Skin epidermis (tissue), 12 donors: Measurements from ENCODE around the gene UVSSA.

Source experiments
- H3K27ac ChIP-seq, 21 experiments: fragments of 200-600 bp; sonication (generic) in 11 of 21; one replicate each; pipeline ENCODE4 v1.5.0; 2020; ENCODE audit warnings: mild to moderate bottlenecking in 3 of 21, inconsistent platforms in 2 of 21, moderate library complexity in 2 of 21
- H3K4me3 ChIP-seq, 7 experiments: fragments of 200-600 bp; sonication (generic) in 2 of 7; one replicate each; pipeline ENCODE4 v1.5.0; 2020; ENCODE audit warnings: inconsistent platforms in 2 of 7, mild to moderate bottlenecking in 2 of 7, moderate library complexity in 1 of 7

The UVSSA gene

GRCh38 chr4:1401409-1402020 lies 54.5 kb downstream of the UVSSA start:
- Histone ChIP-seq H3K4me3 (no peak overlapping the region), H3K27ac (no peak overlapping the region)

- no peak overlapping the region for H3K4me3 ChIP-seq
- no peak overlapping the region for H3K27ac ChIP-seq
These were observed 55.1 kb downstream of the UVSSA start for GRCh38 chr4:1402021-1402515.

DNA sequence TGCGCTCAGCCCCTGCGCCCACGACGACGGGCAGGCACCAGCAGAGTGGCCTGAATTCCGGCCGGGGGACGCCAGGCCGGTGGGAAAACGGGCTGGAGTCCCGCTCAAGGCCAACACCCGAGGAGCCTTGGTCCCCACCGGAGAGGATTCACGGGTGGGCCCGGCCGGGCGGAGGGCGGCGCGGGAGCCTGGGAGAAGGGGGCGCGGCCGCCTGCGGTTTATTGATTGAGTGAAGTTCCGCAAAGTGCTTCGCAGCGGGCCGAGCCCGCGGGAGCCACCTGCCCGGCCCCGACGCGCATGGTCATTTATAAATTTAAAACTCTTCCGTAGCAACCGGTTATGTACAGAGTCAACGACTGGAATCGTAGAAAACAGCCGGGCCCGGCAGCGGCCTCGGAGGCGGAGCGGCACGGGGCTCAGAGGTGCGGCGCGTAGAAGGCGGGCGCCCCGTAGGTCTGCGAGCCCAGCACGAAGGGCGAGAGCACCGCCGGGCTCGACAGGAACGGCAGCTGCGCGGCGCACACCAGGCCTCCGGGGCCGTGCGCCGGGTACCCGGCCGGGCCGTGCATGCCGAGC lies 55.6 kb downstream of the UVSSA start:
- no peak overlapping the region for H3K27ac ChIP-seq

GRCh38 chr4:1403177-1403583 lies 56.2 kb downstream of the UVSSA start:
- Histone ChIP-seq H3K27ac (no peak overlapping the region), H3K4me3 (peak overlapping the region in 1 of 7 experiments; percentile 17)

More for the DNA sequence above, 55.6 kb downstream of the UVSSA start:
- H3K4me3 ChIP-seq: no peak overlapping the region

GRCh38 chr4:1403591-1404572 lies 56.9 kb downstream of the UVSSA start:
- peak overlapping the region in 1 of 7 experiments; percentile 17 for H3K4me3 ChIP-seq

GRCh38 chr4:1404573-1405253 lies 57.7 kb downstream of the UVSSA start:
- H3K27ac ChIP-seq: no peak overlapping the region
- H3K4me3 ChIP-seq: no peak overlapping the region

More at GRCh38 chr4:1403591-1404572, 56.9 kb downstream of the UVSSA start:
- H3K27ac ChIP-seq: no peak overlapping the region

GRCh38 chr4:1405254-1405635 lies 58.2 kb downstream of the UVSSA start:
- H3K4me3 ChIP-seq: no peak overlapping the region
- H3K27ac ChIP-seq: no peak overlapping the region

DNA sequence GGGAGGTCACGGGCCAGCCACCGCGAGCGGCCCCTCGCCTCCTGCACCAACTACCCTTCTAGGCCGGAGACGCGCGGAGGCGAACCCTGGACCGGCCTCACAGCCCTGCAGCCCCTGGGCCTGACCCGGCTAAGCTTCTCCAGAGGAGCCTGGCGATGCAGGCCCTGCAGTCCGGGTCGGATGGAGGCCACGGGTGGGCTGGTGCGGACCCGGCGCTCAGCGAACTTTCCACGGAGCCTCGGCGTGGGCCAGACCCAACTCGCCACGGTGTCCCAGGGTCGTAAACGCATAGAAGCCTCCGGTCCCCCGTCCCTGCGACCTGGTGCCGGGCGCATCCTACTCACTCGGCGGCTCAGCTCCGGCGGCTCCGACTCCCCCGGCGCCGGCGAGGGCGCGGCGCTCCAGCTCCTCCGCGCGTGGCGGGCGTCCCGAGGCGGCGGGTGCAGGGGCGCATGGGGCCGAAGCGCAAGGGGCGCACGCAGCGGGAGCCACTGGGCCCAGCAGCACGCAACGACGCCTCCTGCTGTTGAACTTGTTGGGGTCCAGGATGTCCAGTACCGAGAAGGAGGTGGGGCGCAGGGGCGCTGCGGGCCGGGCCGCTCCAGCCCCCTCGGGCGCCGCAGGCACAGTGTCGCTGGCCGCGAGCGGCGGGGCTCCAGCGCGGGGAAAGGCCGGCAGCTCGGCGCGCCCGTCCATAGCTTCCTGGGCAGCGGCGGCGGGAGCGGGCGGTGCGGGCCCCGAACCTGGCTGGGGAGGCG lies 58.8 kb downstream of the UVSSA start:
- Histone ChIP-seq H3K4me3 (no peak overlapping the region), H3K27ac (no peak overlapping the region)

GRCh38 chr4:1406394-1406980 lies 59.5 kb downstream of the UVSSA start, which contains the start of gene NKX1-1:
TSS of gene NKX1-1 (minus strand) at chr4:1406442. CDS start at chr4:1406442, 0 bp downstream.
- H3K4me3 ChIP-seq: no peak within 1 kb of the TSS
- no peak within 1 kb of the TSS for H3K27ac ChIP-seq

DNA sequence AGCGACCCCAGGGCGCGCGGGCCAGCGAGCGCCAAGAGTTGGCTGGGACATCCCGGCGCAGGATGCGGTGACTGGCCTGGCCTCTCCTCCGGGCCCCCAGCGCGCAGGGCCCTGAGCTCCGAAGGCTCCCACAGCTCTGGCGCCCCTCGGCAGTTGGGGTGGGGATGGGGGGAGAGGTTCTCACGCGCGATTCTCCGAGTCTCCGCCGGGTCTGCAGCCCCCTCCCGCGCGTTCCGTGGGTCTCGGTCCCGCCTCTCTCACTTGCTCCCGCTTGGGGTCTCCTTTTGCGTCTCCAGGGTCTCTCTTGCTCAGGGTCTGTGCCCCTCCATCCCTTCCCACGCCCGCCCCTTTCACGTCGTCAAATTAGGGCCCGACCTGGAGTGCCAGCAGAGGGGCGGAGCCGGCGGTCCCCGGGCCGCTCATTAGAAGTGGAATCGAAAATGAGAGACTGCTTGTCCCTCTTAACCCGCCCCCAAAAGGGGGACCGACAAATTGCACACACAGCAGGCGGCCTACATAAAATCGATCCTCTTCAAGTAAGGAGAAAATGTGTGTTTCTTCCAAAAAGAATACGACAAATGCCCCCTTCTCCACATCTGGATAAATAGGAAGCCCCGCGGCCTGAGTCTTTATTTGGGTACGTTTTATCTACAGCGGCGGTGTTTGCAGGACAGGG lies 60.1 kb downstream of the UVSSA start:
- H3K4me3 ChIP-seq: no peak overlapping the region
- no peak overlapping the region for H3K27ac ChIP-seq

GRCh38 chr4:1407657-1408333 lies 60.8 kb downstream of the UVSSA start:
- no peak overlapping the region for H3K27ac ChIP-seq

GRCh38 chr4:1408418-1408817 lies 61.4 kb downstream of the UVSSA start:
- Histone ChIP-seq H3K4me3 (no peak overlapping the region), H3K27ac (no peak overlapping the region)

More at GRCh38 chr4:1407657-1408333, 60.8 kb downstream of the UVSSA start:
- H3K4me3 ChIP-seq: no peak overlapping the region

DNA sequence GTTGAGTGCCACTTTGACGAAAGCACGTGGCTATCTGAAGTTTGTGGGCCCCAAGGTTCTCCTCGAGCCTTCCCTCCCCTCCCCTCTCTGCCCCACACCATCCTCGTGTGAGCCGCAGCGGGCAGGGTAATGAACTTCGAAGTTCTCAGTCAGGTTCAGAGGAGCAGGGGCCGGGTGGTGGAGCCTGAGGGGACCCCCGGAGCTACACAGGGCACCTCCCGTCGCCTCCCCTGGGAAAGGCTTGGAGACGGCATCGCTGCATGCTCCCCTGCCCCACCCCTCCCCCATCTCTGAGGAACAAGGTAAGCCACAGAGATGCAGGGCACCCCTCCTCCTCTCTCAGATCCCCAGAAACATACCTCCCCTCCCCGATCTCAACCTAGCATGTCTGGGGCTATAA lies 62.1 kb downstream of the UVSSA start:
- Histone ChIP-seq H3K27ac (no peak overlapping the region), H3K4me3 (no peak overlapping the region)

GRCh38 chr4:1409491-1410425 lies 62.8 kb downstream of the UVSSA start:
- H3K4me3 ChIP-seq: no peak overlapping the region

DNA sequence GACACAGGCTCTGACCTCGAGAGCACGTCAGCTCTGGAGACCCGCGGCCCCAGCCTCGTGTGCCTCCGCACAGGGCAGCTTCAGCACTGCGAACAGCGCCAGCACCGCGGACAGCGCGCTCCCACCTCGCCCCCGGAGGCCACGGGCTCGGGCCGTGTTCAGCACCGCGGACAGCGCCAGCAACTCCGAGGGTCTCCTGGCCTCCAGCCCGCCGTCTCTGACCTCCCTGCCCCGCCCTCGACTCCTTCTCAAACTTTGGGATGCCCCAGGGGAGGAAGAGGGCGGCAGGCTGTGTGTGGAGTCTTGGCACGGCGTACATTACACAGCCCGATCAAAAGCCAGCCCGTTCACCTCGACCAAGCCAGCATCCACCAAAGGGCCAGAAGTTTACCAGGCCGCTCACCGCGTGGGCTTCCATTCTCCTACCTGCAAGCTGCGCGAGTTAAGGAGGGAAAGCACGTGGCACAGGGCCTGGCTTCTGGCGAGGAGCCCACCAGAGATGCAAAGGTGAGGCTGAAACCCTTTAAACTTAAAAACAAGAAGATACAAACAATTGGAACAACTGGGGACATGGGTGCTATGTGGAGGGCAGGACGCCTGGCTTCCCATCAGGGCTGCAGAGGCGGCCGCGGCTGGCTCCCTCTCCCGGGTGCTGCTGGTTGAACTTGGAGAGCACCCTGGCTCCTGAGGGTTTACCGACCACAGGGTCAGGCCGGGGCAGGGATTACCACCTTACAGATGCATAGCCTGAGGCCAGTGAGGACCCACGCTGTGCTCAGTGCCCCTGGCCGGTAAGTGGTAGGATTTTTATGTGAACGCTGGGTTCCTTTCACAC lies 63.7 kb downstream of the UVSSA start:
- no peak overlapping the region for H3K4me3 ChIP-seq

More at GRCh38 chr4:1409491-1410425, 62.8 kb downstream of the UVSSA start:
- no peak overlapping the region for H3K27ac ChIP-seq

More for the DNA sequence above, 63.7 kb downstream of the UVSSA start:
- H3K27ac ChIP-seq: no peak overlapping the region
